ENCODE measurements around the gene FGG.

DNA sequence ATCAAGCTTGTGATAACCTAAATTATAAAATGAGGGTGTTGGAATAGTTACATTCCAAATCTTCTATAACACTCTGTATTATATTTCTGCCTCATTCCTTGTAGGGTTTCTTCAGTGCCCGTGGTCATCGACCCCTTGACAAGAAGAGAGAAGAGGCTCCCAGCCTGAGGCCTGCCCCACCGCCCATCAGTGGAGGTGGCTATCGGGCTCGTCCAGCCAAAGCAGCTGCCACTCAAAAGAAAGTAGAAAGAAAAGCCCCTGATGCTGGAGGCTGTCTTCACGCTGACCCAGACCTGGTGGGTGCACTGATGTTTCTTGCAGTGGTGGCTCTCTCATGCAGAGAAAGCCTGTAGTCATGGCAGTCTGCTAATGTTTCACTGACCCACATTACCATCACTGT, 46.8 kb downstream of the FGG start:
- TF ChIP-seq TEAD4 (IDR thresholded peaks at IDR 0.05), result no peak
- TF ChIP-seq YY1 (IDR thresholded peaks at IDR 0.05; ENCODE audit: low read depth), result no peak
- no peak for TF ChIP-seq RAD21 (IDR thresholded peaks at IDR 0.05; ENCODE audit: low read depth)
- TF ChIP-seq CREB1 (IDR thresholded peaks at IDR 0.05; ENCODE audit: low read depth), result no peak
- no peak for TF ChIP-seq MAX (IDR thresholded peaks at IDR 0.05)
- TF ChIP-seq FOXM1 (IDR thresholded peaks at IDR 0.05; ENCODE audit: borderline replicate concordance, low read depth), result no peak
- TF ChIP-seq EP300 (IDR thresholded peaks at IDR 0.05; ENCODE audit: borderline replicate concordance), result no peak
